Ishikawa (cell line): ENCODE results near the gene MYBPC2.

Experiments
- CEBPB ChIP-seq: IDR thresholded peaks from 2 replicates; pipeline ENCODE4 v1.6.1; 2012
- CREB1 ChIP-seq: IDR thresholded peaks from 2 replicates; pipeline ENCODE4 v1.6.1; 2012; ENCODE audit warnings: low read depth
- EGR1 ChIP-seq: IDR thresholded peaks from 2 replicates; pipeline ENCODE4 v1.6.1; 2012
- EP300 ChIP-seq: IDR thresholded peaks from 2 replicates; pipeline ENCODE4 v1.6.1; 2012; ENCODE audit warnings: borderline replicate concordance
- FOXM1 ChIP-seq: IDR thresholded peaks from 2 replicates; pipeline ENCODE4 v1.6.1; 2012; ENCODE audit warnings: low read depth, borderline replicate concordance
- MAX ChIP-seq: IDR thresholded peaks from 2 replicates; pipeline ENCODE4 v1.6.1; 2012
- NFIC ChIP-seq: IDR thresholded peaks from 2 replicates; pipeline ENCODE4 v1.6.1; 2012
- RAD21 ChIP-seq: IDR thresholded peaks from 2 replicates; pipeline ENCODE4 v1.6.1; 2012; ENCODE audit warnings: low read depth
- REST ChIP-seq: IDR thresholded peaks from 2 replicates; pipeline ENCODE4 v1.6.1; 2012; ENCODE audit warnings: low read depth, mild to moderate bottlenecking
- TAF1 ChIP-seq: IDR thresholded peaks from 2 replicates; pipeline ENCODE4 v1.6.1; 2012; ENCODE audit warnings: low read depth, mild to moderate bottlenecking
- TCF12 ChIP-seq: IDR thresholded peaks from 2 replicates; pipeline ENCODE4 v1.6.1; 2012; ENCODE audit warnings: low read depth
- TEAD4 ChIP-seq: IDR thresholded peaks from 2 replicates; pipeline ENCODE4 v1.6.1; 2012
- USF1 ChIP-seq: IDR thresholded peaks from 2 replicates; pipeline ENCODE4 v1.6.1; 2012
- YY1 ChIP-seq: IDR thresholded peaks from 2 replicates; pipeline ENCODE4 v1.6.1; 2012; ENCODE audit warnings: low read depth
- ZBTB7A ChIP-seq: IDR thresholded peaks from 2 replicates; pipeline ENCODE4 v1.6.1; 2012; ENCODE audit warnings: low read depth

Gene MYBPC2

GRCh38 chr19:50444059-50444458 lies 11.4 kb downstream of the MYBPC2 start:
- TF ChIP-seq CREB1, result no peak
- TF ChIP-seq TAF1, result no peak
- TF ChIP-seq RAD21, result no peak
- no peak for TF ChIP-seq CEBPB
- TF ChIP-seq TCF12, result no peak

- TF ChIP-seq REST (no peak), ZBTB7A (no peak), FOXM1 (no peak)
Observed at GRCh38 chr19:50447053-50447452, 14.4 kb downstream of the MYBPC2 start.

GRCh38 chr19:50447750-50448149 lies 15.1 kb downstream of the MYBPC2 start:
- TF ChIP-seq CREB1, result no peak
- no peak for TF ChIP-seq CEBPB
- no peak for TF ChIP-seq ZBTB7A
- no peak for TF ChIP-seq FOXM1
- TF ChIP-seq USF1, result no peak
- no peak for TF ChIP-seq NFIC
- TF ChIP-seq MAX, result no peak
- no peak for TF ChIP-seq RAD21
- no peak for TF ChIP-seq REST
- TF ChIP-seq YY1, result no peak
- TF ChIP-seq EP300, result no peak
- no peak for TF ChIP-seq EGR1

GRCh38 chr19:50449236-50449899 lies 16.7 kb downstream of the MYBPC2 start:
- no peak for TF ChIP-seq REST
- TF ChIP-seq FOXM1, result no peak
- no peak for TF ChIP-seq TEAD4
- no peak for TF ChIP-seq RAD21
- TF ChIP-seq TAF1, result no peak
- TF ChIP-seq EP300, result no peak
- no peak for TF ChIP-seq CEBPB
- TF ChIP-seq MAX, result no peak
- TF ChIP-seq EGR1, result no peak
- no peak for TF ChIP-seq USF1
- TF ChIP-seq CREB1, result no peak
- no peak for TF ChIP-seq NFIC
- no peak for TF ChIP-seq TCF12

GRCh38 chr19:50450369-50451222 lies 17.9 kb downstream of the MYBPC2 start:
- no peak for TF ChIP-seq TEAD4
- no peak for TF ChIP-seq MAX
- no peak for TF ChIP-seq EGR1
- TF ChIP-seq TAF1, result no peak
- no peak for TF ChIP-seq CEBPB
- TF ChIP-seq RAD21, result no peak
- no peak for TF ChIP-seq CREB1
- no peak for TF ChIP-seq YY1
- no peak for TF ChIP-seq FOXM1
- no peak for TF ChIP-seq EP300
- no peak for TF ChIP-seq REST
- TF ChIP-seq USF1, result no peak
- no peak for TF ChIP-seq NFIC
- TF ChIP-seq ZBTB7A, result no peak
- TF ChIP-seq TCF12, result no peak
